ENCODE data around the gene WWOX.

Gene WWOX

DNA sequence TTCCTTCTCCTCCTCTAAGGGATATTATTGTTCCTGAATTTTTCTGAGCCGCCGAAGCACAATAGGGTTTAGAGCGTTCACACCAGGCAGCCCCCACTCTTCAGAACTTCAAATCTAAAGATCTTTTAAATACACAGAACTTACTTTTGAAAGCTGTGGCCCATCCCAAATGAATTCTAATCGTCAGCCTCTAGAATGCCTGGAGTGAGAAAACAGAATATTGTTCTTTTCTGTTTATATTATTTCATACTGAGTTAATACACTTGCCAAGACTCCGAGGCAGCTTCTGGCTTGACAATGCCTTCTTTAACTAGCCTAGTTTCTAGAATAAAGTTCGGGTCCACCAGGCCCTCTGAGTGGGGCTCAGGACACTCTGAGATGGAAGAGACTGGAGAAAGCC, 405.6 kb downstream of the WWOX start:
- no peak overlapping the region for H3K4me3 ChIP-seq (ENCODE audit: control insufficient read depth, low read depth, low read length)
- TF ChIP-seq, protein P1, sequence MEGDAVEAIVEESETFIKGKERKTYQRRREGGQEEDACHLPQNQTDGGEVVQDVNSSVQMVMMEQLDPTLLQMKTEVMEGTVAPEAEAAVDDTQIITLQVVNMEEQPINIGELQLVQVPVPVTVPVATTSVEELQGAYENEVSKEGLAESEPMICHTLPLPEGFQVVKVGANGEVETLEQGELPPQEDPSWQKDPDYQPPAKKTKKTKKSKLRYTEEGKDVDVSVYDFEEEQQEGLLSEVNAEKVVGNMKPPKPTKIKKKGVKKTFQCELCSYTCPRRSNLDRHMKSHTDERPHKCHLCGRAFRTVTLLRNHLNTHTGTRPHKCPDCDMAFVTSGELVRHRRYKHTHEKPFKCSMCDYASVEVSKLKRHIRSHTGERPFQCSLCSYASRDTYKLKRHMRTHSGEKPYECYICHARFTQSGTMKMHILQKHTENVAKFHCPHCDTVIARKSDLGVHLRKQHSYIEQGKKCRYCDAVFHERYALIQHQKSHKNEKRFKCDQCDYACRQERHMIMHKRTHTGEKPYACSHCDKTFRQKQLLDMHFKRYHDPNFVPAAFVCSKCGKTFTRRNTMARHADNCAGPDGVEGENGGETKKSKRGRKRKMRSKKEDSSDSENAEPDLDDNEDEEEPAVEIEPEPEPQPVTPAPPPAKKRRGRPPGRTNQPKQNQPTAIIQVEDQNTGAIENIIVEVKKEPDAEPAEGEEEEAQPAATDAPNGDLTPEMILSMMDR (IDR thresholded peaks at IDR 0.05; ENCODE audit: control insufficient read depth, insufficient read depth, low read depth, low read length, missing control alignments): no peak
- no peak for DNase-seq (ENCODE audit: low read depth)

GRCh38 chr16:78505544-78506366, 406.3 kb downstream of the WWOX start:
- DNase-seq (ENCODE audit: low read depth): no peak
- TF ChIP-seq, protein P1 (IDR thresholded peaks at IDR 0.05; ENCODE audit: control insufficient read depth, insufficient read depth, low read depth, low read length, missing control alignments): no peak
- H3K4me3 ChIP-seq (ENCODE audit: control insufficient read depth, low read depth, low read length): no peak overlapping the region

GRCh38 chr16:78506367-78507193, 407.1 kb downstream of the WWOX start:
- TF ChIP-seq, protein P1 (IDR thresholded peaks at IDR 0.05; ENCODE audit: control insufficient read depth, insufficient read depth, low read depth, low read length, missing control alignments): no peak
- no peak for DNase-seq (ENCODE audit: low read depth)
- no peak overlapping the region for H3K4me3 ChIP-seq (ENCODE audit: control insufficient read depth, low read depth, low read length)

DNA sequence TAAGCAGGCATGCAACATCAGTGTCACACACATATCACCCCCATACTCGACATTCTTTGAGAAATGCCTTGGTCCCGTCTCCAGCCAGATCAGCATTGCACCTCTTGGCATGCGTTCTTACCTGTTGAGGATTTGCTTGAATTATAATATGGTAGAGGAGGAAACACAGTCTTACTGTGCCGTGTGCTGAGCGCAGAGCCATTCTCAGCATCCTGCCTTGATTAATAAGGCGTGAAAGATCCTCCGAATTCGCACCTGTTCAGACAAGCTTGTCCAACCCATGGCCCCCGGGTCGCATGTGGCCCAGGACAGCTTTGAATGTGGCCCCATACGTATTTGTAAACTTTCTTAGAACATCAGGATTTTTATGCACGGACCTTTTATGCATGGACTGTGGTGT, 408.1 kb downstream of the WWOX start:
- DNase-seq (ENCODE audit: low read depth): no peak
- H3K4me3 ChIP-seq (ENCODE audit: control insufficient read depth, low read depth, low read length): no peak overlapping the region
- TF ChIP-seq, protein P1 (IDR thresholded peaks at IDR 0.05; ENCODE audit: control insufficient read depth, insufficient read depth, low read depth, low read length, missing control alignments): no peak

GRCh38 chr16:78509965-78510364, 410.5 kb downstream of the WWOX start:
- TF ChIP-seq, protein P1 (IDR thresholded peaks at IDR 0.05; ENCODE audit: control insufficient read depth, insufficient read depth, low read depth, low read length, missing control alignments): no peak
- no peak overlapping the region for H3K4me3 ChIP-seq (ENCODE audit: control insufficient read depth, low read depth, low read length)
- DNase-seq (ENCODE audit: low read depth): no peak

GRCh38 chr16:78510496-78510895, 411.0 kb downstream of the WWOX start:
- DNase-seq (ENCODE audit: low read depth): no peak
- TF ChIP-seq, protein P1 (IDR thresholded peaks at IDR 0.05; ENCODE audit: control insufficient read depth, insufficient read depth, low read depth, low read length, missing control alignments): no peak
- H3K4me3 ChIP-seq (ENCODE audit: control insufficient read depth, low read depth, low read length): no peak overlapping the region
